Neural cell (in vitro differentiated cells): ENCODE results near the gene C1orf21.

Source experiments
- CTCF ChIP-seq: fragments of 450-650 bp; IDR thresholded peaks from 2 replicates; pipeline ENCODE4 v1.5.1; 2014; ENCODE audit warnings: antibody characterized with exemption, mild to moderate bottlenecking, moderate library complexity; ENCODE audit not compliant: poor library complexity, severe bottlenecking
- EP300 ChIP-seq: fragments of 450-650 bp; conservative IDR thresholded peaks from 2 replicates; pipeline ENCODE4 v1.6.1; 2014; ENCODE audit warnings: antibody characterized with exemption, mild to moderate bottlenecking, moderate library complexity; ENCODE audit not compliant: poor library complexity, severe bottlenecking
- POLR2AphosphoS5 ChIP-seq: IDR thresholded peaks from 2 replicates; pipeline ENCODE4 v1.6.1; 2012
- REST ChIP-seq: IDR thresholded peaks from 2 replicates; pipeline ENCODE4 v1.6.1; 2012; ENCODE audit warnings: borderline replicate concordance

- no peak for TF ChIP-seq EP300
- no peak for TF ChIP-seq CTCF
- no peak for TF ChIP-seq REST
- no peak for TF ChIP-seq POLR2AphosphoS5
Measured at GRCh38 chr1:184464757-184465156, 77.9 kb downstream of the C1orf21 start.
